GM19240 (cell line): ENCODE measurements around the gene CENPV.

Source experiments
- DNase-seq: peaks from one replicate; pipeline ENCODE4 v3.0.0; 2011; ENCODE audit warnings: low spot score; ENCODE audit not compliant: insufficient read length

Gene CENPV

DNA sequence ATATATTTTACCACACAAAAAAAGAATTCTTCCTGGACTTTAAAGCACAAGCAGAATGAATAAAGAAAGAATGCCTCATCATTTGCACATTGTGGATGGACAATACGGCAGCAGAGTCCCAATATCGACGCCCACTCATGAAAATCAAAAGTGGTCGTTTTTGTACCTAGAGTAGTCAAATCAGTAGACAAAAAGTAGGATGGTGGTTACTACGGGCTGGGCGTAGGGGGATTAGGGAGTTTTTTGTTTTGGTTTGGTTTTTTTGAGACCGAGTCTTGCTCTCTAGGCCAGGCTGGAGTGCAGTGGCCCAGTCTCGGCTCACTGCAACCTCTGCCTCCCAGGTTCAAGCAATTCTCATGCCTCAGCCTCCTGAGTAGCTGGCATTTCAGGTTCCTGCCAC is 8.6 kb upstream of the CENPV start:
- DNase-seq = no peak

- no peak for DNase-seq
Measured at GRCh38 chr17:16358394-16358793, 5.1 kb upstream of the CENPV start.

- DNase-seq = no peak
Measured at GRCh38 chr17:16354585-16354984, 1.3 kb upstream of the CENPV start.

- peak; percentile 11 for DNase-seq
Measured at GRCh38 chr17:16352667-16353316, 477 bp downstream of the CENPV start.

DNA sequence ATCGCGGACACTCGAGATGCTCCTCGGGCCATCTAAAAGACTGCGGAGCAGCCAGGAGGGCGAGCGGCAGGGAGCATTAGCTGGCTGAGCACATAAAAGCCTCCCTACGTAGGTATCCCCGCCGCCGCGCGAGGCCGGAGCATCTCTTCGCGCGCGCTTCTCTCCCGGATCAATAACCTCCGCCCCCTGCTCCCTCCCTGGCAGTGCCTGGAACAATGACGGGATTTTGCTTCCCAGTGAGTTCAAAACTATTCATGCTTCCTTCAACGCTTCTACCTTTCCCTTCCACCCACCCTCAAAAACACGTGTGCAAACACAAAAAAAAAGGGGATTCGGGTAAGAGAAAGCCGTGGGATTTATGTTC is 984 bp downstream of the CENPV start:
- DNase-seq = no peak

- no peak for DNase-seq
Measured at GRCh38 chr17:16351831-16352230, 1.4 kb downstream of the CENPV start.

GRCh38 chr17:16349431-16349830 is 3.8 kb downstream of the CENPV start:
- DNase-seq = no peak

DNA sequence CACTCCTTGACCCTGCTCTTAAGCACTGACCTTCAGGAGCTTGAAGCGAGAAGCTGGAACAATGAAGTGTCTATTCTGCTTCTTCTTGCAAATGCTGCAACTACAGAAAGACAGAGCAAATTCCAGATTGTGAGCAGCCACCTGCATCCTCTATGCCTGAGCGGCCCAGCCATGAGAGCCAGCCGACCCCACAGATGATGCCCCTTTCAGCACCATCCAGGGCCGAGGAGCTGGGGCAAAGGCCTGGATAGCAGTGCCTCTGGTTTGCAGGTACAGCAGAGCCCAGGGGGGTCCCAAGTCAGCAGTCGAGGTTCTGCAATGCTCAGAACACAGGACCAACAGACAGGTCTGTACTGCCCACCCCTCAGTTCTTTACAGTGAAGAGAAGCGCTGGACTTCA is 4.7 kb downstream of the CENPV start:
- no peak for DNase-seq

GRCh38 chr17:16346721-16347271 is 6.5 kb downstream of the CENPV start:
- DNase-seq = no peak

GRCh38 chr17:16345565-16345964 is 7.7 kb downstream of the CENPV start:
- DNase-seq = no peak

DNA sequence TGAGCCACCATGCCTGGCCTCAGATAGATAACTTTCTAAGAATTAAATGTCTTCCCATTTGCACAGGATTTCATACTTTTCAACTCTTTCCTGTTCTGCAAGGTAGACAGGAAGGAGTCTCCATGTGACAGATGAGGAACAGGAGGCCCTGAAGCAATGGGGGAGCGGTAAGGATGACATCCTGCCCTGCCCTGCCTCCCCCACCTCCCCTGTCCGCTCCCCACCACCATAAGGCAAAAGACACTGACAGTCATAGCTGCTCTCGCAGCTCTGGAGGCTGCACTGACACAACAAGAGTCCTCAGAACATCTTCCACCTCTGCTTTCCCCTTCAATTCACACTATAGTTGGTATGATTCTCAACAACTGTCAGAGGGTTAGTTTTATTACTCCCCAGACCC is 9.7 kb downstream of the CENPV start:
- no peak for DNase-seq

DNA sequence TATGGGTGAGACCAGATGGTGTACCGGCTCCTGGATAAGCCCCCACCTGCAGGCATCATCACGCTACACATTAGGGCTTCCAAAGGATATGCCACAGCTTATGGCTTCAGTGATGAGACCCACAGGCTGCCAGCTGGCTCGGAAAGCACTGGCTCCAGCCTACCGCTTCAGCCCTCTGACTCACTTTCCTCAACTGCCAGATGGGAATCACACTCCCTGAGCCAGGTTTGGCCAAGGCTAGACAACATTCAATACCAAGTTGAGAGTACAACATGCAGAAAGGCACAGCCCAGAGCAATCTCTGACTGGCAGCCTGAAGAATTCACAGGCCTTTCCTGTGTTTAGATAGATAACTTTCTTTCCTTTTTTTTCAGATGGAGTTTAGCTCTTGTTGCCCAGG is 10.3 kb downstream of the CENPV start:
- DNase-seq = no peak

DNA sequence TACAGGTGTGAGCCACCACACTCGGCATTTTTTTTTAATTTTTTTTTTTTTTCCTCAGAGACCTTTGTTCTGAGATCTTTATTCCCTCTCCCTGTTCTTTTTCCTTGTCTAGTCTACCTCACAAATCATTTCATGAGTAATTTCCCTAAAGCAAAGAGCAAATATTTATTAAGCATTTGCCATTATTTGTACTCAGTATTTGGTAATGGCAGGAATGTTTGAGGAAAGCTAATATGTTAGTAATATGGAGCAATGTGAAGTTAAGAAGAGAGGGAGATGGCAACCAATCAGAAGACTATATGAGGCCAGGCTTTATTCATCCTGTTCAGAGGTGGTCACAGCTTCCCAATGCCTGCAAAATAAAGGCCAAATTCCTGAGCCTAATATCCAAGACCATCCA is 13.3 kb downstream of the CENPV start:
- DNase-seq = no peak

- DNase-seq = no peak
Measured at GRCh38 chr17:16339402-16339801, 13.9 kb downstream of the CENPV start.

DNA sequence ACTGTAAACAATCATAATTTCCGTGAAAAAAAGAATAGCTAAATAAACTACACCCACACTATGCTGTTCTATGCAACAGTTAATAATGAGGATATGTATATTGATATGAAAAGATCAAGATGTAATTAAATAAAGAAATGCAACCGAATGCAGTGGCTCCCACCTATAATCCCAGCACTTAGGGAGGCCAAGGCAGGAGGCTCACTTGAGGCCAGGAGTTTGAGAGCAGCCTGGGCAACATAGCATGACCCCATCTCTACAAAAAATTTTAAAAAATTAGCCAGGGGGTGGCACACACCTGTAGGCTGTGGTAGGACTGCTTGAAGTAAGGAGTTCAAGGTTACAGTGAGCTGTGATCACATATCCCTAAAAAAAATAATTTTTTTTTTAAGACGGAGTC is 14.9 kb downstream of the CENPV start:
- no peak for DNase-seq

GRCh38 chr17:16329519-16330271 is 23.6 kb downstream of the CENPV start:
- no peak for DNase-seq

DNA sequence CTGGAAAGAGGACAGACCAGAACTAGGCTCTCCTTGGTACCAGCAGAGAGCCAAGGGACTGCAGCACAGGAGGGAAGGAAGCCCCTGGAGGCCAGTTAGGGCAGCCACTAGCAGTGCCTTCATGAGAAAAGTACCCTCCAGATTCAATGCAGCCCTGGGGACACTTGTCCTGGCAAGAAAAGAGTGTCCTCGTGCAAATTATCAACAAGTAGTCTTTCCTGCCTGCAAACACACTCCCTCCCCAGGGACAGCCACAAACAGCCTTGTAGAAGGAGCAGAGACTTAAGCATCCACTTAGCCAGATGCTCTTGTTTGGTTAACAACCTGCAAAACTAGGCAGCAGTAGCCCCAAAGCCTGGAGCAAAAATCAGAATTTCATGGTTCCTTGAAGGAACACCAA is 24.3 kb downstream of the CENPV start:
- no peak for DNase-seq

DNA sequence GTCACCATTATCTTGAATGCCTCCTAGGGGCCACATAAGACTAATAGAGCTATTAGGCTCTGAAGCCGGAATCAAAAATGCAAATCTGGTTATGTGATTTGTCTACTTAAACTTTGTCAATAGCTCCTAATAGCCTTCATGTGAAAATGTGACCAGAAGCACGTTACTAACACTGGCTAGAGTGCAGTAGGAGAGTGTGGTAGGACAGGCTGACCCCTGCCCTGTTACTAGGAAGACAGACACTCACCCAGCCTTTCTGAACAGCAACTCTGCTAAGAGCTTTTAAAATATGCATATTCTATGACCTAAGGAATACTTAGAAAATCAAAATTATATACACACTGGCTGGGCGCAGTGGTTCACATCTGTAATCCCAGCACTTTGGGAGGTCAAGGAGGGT is 26.3 kb downstream of the CENPV start:
- DNase-seq = no peak

DNA sequence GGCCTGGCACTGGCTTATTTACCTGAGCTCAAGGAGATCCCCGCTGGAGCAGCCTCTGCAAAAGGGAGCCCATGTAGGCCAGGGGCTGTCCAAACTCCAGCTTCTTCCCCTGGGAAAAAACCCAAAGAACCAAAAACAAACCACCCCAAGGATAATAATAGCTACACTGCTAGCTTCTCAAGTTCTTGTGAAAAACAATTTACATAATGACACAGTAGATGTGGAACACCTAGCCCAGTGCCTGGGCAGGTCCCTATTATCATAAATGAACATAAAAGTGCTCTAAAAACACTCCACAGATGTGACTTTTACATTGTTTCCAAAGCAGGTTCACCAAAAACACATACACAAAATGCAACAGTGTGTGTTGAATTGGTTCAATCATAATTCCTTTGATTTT is 27.3 kb downstream of the CENPV start:
- DNase-seq = no peak

DNA sequence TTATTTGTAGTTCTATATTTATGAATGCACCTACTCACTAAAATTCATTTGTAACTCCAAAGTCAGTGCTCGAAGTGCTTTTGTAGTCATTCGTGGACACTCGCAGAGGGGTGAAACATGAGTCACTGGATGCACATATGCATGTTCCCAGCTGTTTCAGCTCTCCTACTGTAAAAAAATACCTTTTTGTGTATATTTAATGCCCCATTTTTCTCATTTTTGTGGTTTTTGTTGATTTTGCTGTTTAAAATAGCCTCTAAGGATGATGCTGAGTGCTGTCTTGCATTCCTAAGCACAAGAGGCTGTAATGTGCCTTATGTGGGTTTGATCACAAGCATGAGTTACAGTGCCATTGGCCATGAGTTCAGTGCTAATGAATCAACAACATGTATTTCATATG is 30.6 kb downstream of the CENPV start:
- DNase-seq = no peak

- no peak for DNase-seq
Measured at GRCh38 chr17:16319969-16320368, 33.3 kb downstream of the CENPV start.

- DNase-seq = no peak
Measured at GRCh38 chr17:16314859-16315258, 38.4 kb downstream of the CENPV start.

- DNase-seq = no peak
Measured at GRCh38 chr17:16314189-16314588, 39.1 kb downstream of the CENPV start.
